Measurements from ENCODE around the gene AIFM3. TPM values are rescaled to one million over a fixed set of nuclear protein-coding genes. Genes with fewer than 3 reads are reported as not detected.

The AIFM3 gene
- total RNA-seq, 2 experiments from 2014 or later = not detected

- intact Hi-C loops (cut with micrococcal nuclease) = no loop called here
- peaks cover 10% of the 10 kb centered on the region for H3K9me3 Mint-ChIP-seq
- H3K4me3 Mint-ChIP-seq = peak overlapping the region; percentile 95
- H3K27ac Mint-ChIP-seq = peak overlapping the region; percentile 84
- no peak for DNase-seq
- H3K36me3 Mint-ChIP-seq = peaks cover 11% of the 10 kb centered on the region
- CTCF ChIA-PET = interaction anchor here (0.6 to 3.1 kb wide), 7 partner anchors 19 to 135 kb away, joined by 3 to 17 read pairs (median 4); partner anchors contain the start of gene THAP7
- POLR2A ChIA-PET = interaction anchor here (1.2 to 1.3 kb wide), 2 partner anchors 18 to 20 kb away, joined by 3 to 6 read pairs; no protein-coding TSS in a partner anchor
- H3K4me1 Mint-ChIP-seq (ENCODE audit: low read depth) = peaks cover 43% of the 10 kb centered on the region
- H3K27me3 Mint-ChIP-seq = no peaks in the 10 kb centered on the region
Observed at GRCh38 chr22:20980938-20981722, 14.1 kb downstream of the AIFM3 start.

GRCh38 chr22:20981787-20982562 is 14.9 kb downstream of the AIFM3 start, which contains the start of gene LZTR1:
Gene LZTR1, plus strand, starts transcription at chr22:20982297. Its CDS starts 75 bp downstream, at chr22:20982372.
- CTCF ChIA-PET = interaction anchor here (0.6 to 3.1 kb wide), 14 partner anchors 9 to 120 kb away, joined by 3 to 17 read pairs (median 4); partner anchors contain the start of genes P2RX6 and THAP7
- H3K4me1 Mint-ChIP-seq (ENCODE audit: low read depth) = peaks cover 43% of the 10 kb centered on the region
- peaks cover 10% of the 10 kb centered on the region for H3K9me3 Mint-ChIP-seq
- peak within 1 kb of the TSS; percentile 95 for H3K4me3 Mint-ChIP-seq
- intact Hi-C loops (cut with micrococcal nuclease) = loop anchor here (1.0 kb wide), 2 partner anchors 20 to 65 kb away; partner anchors contain the start of genes CRKL and THAP7
- POLR2A ChIA-PET = interaction anchor here (0.6 to 1.7 kb wide), 7 partner anchors 10 to 31 kb away, joined by 3 to 13 read pairs (median 5); partner anchors contain the start of gene THAP7
- DNase-seq = peak; percentile 83
- no peaks in the 10 kb centered on the region for H3K27me3 Mint-ChIP-seq
- peak within 1 kb of the TSS; percentile 88 for H3K27ac Mint-ChIP-seq
- H3K36me3 Mint-ChIP-seq = peaks cover 16% of the 10 kb centered on the region

- no peak for DNase-seq
- ChIA-PET POLR2A (interaction anchor here (0.6 to 1.7 kb wide), 7 partner anchors 11 to 30 kb away, joined by 3 to 13 read pairs (median 5); partner anchors contain the start of gene THAP7), CTCF (interaction anchor here (0.6 to 3.1 kb wide), 13 partner anchors 8 to 120 kb away, joined by 3 to 17 read pairs (median 4); partner anchors contain the start of genes P2RX6 and THAP7)
- Mint-ChIP-seq H3K36me3 (peaks cover 17% of the 10 kb centered on the region), H3K4me3 (peak overlapping the region; percentile 95), H3K9me3 (peaks cover 10% of the 10 kb centered on the region), H3K27me3 (no peaks in the 10 kb centered on the region), H3K27ac (peak overlapping the region; percentile 88), H3K4me1 (ENCODE audit: low read depth) (peaks cover 43% of the 10 kb centered on the region)
- intact Hi-C loops (cut with micrococcal nuclease) = loop anchor here (1.0 kb wide), 2 partner anchors 20 to 65 kb away; partner anchors contain the start of genes CRKL and THAP7
Observed at GRCh38 chr22:20982563-20982882, 15.5 kb downstream of the AIFM3 start.

GRCh38 chr22:20983081-20983771 is 16.2 kb downstream of the AIFM3 start:
- ChIA-PET CTCF (no interaction called here), POLR2A (interaction anchor here (1.5 to 1.7 kb wide), 3 partner anchors 15 to 19 kb away, joined by 5 to 13 read pairs (median 7); partner anchors contain the start of gene THAP7)
- DNase-seq = no peak
- intact Hi-C loops (cut with micrococcal nuclease) = no loop called here
- peaks cover 9% of the 10 kb centered on the region for H3K9me3 Mint-ChIP-seq
- no peaks in the 10 kb centered on the region for H3K27me3 Mint-ChIP-seq
- peaks cover 22% of the 10 kb centered on the region for H3K36me3 Mint-ChIP-seq
- H3K27ac Mint-ChIP-seq = peak overlapping the region; percentile 88
- H3K4me3 Mint-ChIP-seq = peak overlapping the region; percentile 95
- peaks cover 43% of the 10 kb centered on the region for H3K4me1 Mint-ChIP-seq (ENCODE audit: low read depth)

- DNase-seq = no peak
- CTCF ChIA-PET = no interaction called here
- intact Hi-C loops (cut with micrococcal nuclease) = no loop called here
- Mint-ChIP-seq H3K4me3 (no peak overlapping the region), H3K27ac (no peak overlapping the region), H3K9me3 (no peaks in the 10 kb centered on the region), H3K4me1 (ENCODE audit: low read depth) (peaks cover 26% of the 10 kb centered on the region), H3K27me3 (no peaks in the 10 kb centered on the region), H3K36me3 (peaks cover 21% of the 10 kb centered on the region)
- POLR2A ChIA-PET = interaction anchor here (1.1 kb wide), 1 partner anchor 17 kb away, joined by 3 read pairs; the partner anchor contains the start of gene THAP7
Observed at GRCh38 chr22:20985720-20986119, 18.7 kb downstream of the AIFM3 start.

- no peaks in the 10 kb centered on the region for H3K9me3 Mint-ChIP-seq
- DNase-seq = no peak
- ChIA-PET CTCF (no interaction called here), POLR2A (interaction anchor here (1.1 kb wide), 1 partner anchor 16 kb away, joined by 3 read pairs; the partner anchor contains the start of gene THAP7)
- no peak overlapping the region for H3K4me3 Mint-ChIP-seq
- H3K27ac Mint-ChIP-seq = no peak overlapping the region
- peaks cover 23% of the 10 kb centered on the region for H3K36me3 Mint-ChIP-seq
- peaks cover 19% of the 10 kb centered on the region for H3K4me1 Mint-ChIP-seq (ENCODE audit: low read depth)
- no peaks in the 10 kb centered on the region for H3K27me3 Mint-ChIP-seq
- intact Hi-C loops (cut with micrococcal nuclease) = no loop called here
Observed at GRCh38 chr22:20986365-20986764, 19.3 kb downstream of the AIFM3 start.

- no peak for DNase-seq
- Mint-ChIP-seq H3K27me3 (no peaks in the 10 kb centered on the region), H3K36me3 (peaks cover 23% of the 10 kb centered on the region), H3K4me1 (ENCODE audit: low read depth) (peaks cover 17% of the 10 kb centered on the region), H3K4me3 (no peak overlapping the region), H3K9me3 (no peaks in the 10 kb centered on the region), H3K27ac (no peak overlapping the region)
- intact Hi-C loops (cut with micrococcal nuclease) = no loop called here
- POLR2A ChIA-PET = no interaction called here
- CTCF ChIA-PET = no interaction called here
Observed at GRCh38 chr22:20987375-20987774, 20.3 kb downstream of the AIFM3 start.

GRCh38 chr22:20988573-20989322 is 21.7 kb downstream of the AIFM3 start:
- no peak overlapping the region for H3K4me3 Mint-ChIP-seq
- H3K27ac Mint-ChIP-seq = no peak overlapping the region
- H3K36me3 Mint-ChIP-seq = peaks cover 18% of the 10 kb centered on the region
- ChIA-PET CTCF (no interaction called here), POLR2A (no interaction called here)
- no peaks in the 10 kb centered on the region for H3K9me3 Mint-ChIP-seq
- peaks cover 5% of the 10 kb centered on the region for H3K4me1 Mint-ChIP-seq (ENCODE audit: low read depth)
- H3K27me3 Mint-ChIP-seq = no peaks in the 10 kb centered on the region
- DNase-seq = no peak
- intact Hi-C loops (cut with micrococcal nuclease) = no loop called here

- Mint-ChIP-seq H3K27me3 (no peaks in the 10 kb centered on the region), H3K9me3 (no peaks in the 10 kb centered on the region), H3K27ac (no peak overlapping the region), H3K4me1 (ENCODE audit: low read depth) (no peaks in the 10 kb centered on the region), H3K4me3 (no peak overlapping the region), H3K36me3 (peaks cover 15% of the 10 kb centered on the region)
- intact Hi-C loops (cut with micrococcal nuclease) = no loop called here
- DNase-seq = no peak
- ChIA-PET POLR2A (interaction anchor here (0.7 kb wide), 1 partner anchor 11 kb away, joined by 3 read pairs; no protein-coding TSS in a partner anchor), CTCF (no interaction called here)
Observed at GRCh38 chr22:20989323-20990138, 22.5 kb downstream of the AIFM3 start.

Data from activated CD4-positive, alpha-beta memory T cell treated with anti-CD3 and anti-CD28 coated beads for 36 hours (primary cell).